H1 (cell line): ENCODE data around the gene ZNF407.

Experiments
- ASH2L ChIP-seq: fragments of 200-600, 300-600 bp; sonication (generic); IDR thresholded peaks from one replicate; pipeline ENCODE4 v1.7.1; 2017; ENCODE audit warnings: low read length
- CEBPB ChIP-seq: IDR thresholded peaks from 2 replicates; pipeline ENCODE4 v1.6.1; 2012; ENCODE audit warnings: low read depth, low read length
- EGR1 ChIP-seq: IDR thresholded peaks from 2 replicates; pipeline ENCODE4 v1.6.1; 2011; ENCODE audit warnings: low read depth, low read length, borderline replicate concordance
- JUND ChIP-seq: IDR thresholded peaks from 2 replicates; pipeline ENCODE4 v1.6.1; 2011; ENCODE audit warnings: mild to moderate bottlenecking, improper control_type of control experiment, low read length
- POLR2A ChIP-seq, 2 experiments: IDR thresholded peaks; 1 replicate in 1 of 2; 2 replicates in 1 of 2; pipeline ENCODE4 v1.6.1; 2011; ENCODE audit warnings: low read depth in 2 of 2, low read length in 2 of 2, mild to moderate bottlenecking in 2 of 2; ENCODE audit errors: control extremely low read depth in 1 of 2
- POLR2AphosphoS5 ChIP-seq: IDR thresholded peaks from 2 replicates; pipeline ENCODE4 v1.6.1; 2011; ENCODE audit warnings: low read depth, low read length
- TAF1 ChIP-seq: IDR thresholded peaks from 2 replicates; pipeline ENCODE4 v1.6.1; 2011; ENCODE audit warnings: mild to moderate bottlenecking, low read depth, low read length
- YY1 ChIP-seq: IDR thresholded peaks from 2 replicates; pipeline ENCODE4 v1.6.1; 2011; ENCODE audit warnings: low read depth, mild to moderate bottlenecking, low read length
- TF ChIP-seq, protein P1 (sequence below), 3 experiments: IDR thresholded peaks; 1 replicate in 2 of 3; 2 replicates in 1 of 3; pipeline versions ENCODE4 v1.5.1 to v1.6.1; 2011; ENCODE audit warnings: low read length in 3 of 3, mild to moderate bottlenecking in 3 of 3, inconsistent platforms in 2 of 3, low read depth in 1 of 3, moderate library complexity in 1 of 3; ENCODE audit not compliant: insufficient read depth in 1 of 3; ENCODE audit errors: control extremely low read depth in 1 of 3

DNA sequence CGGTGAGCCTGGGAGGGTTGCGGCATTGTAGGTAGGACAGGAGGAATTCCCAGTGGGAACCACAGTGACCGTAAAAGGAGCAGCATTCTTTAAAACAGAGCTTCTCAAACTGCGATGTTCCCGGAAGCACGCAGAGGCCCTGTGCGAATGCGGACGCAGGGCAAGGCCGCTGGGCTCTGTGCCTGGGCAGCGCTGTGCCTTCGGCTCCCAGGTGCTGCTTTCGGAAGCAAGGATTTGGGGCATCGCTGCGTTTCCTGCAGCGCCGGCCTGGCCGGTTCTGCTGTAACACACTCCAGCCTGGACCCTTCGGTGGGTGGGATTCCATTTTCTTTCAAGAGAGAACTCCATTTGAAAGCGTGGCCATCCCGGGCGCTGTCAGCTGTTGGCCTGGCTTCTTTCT, 492.7 kb downstream of the ZNF407 start:
- TF ChIP-seq CEBPB: no peak
- TF ChIP-seq POLR2A (IDR thresholded peaks at IDR 0.05; ENCODE audit: control extremely low read depth in 1 of 2, low read depth in 2 of 2, low read length in 2 of 2): no peak
- no peak for TF ChIP-seq JUND
- no peak for TF ChIP-seq TAF1
- TF ChIP-seq YY1: no peak
- TF ChIP-seq, protein P1, sequence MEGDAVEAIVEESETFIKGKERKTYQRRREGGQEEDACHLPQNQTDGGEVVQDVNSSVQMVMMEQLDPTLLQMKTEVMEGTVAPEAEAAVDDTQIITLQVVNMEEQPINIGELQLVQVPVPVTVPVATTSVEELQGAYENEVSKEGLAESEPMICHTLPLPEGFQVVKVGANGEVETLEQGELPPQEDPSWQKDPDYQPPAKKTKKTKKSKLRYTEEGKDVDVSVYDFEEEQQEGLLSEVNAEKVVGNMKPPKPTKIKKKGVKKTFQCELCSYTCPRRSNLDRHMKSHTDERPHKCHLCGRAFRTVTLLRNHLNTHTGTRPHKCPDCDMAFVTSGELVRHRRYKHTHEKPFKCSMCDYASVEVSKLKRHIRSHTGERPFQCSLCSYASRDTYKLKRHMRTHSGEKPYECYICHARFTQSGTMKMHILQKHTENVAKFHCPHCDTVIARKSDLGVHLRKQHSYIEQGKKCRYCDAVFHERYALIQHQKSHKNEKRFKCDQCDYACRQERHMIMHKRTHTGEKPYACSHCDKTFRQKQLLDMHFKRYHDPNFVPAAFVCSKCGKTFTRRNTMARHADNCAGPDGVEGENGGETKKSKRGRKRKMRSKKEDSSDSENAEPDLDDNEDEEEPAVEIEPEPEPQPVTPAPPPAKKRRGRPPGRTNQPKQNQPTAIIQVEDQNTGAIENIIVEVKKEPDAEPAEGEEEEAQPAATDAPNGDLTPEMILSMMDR (IDR thresholded peaks at IDR 0.05; ENCODE audit: control extremely low read depth in 1 of 3, insufficient read depth in 1 of 3, low read depth in 1 of 3, low read length in 3 of 3): no peak
- no peak for TF ChIP-seq POLR2AphosphoS5
- no peak for TF ChIP-seq ASH2L
- TF ChIP-seq EGR1: no peak
